Stomach (tissue), 9 donors: ENCODE results near the gene ZNF133. TPM values are rescaled to one million over a fixed set of nuclear protein-coding genes. Genes with fewer than 3 reads are reported as not detected.

ENCODE experiments used
- DNase-seq, 2 donors: peaks; one replicate each; pipeline versions ENCODE4 v3.0.0 to v3.0.0-alpha.2; 2013 to 2019
- H3K27ac ChIP-seq, 5 donors: fragments of 200-600 bp in 4 of 5; sonication (generic) in 4 of 5; one replicate each; pipeline ENCODE4 v1.5.1; 2013 to 2019; ENCODE audit warnings: mild to moderate bottlenecking in 1 of 5, moderate library complexity in 1 of 5
- H3K27me3 ChIP-seq, 3 donors: fragments of 200-600 bp; sonication (generic); one replicate each; pipeline ENCODE4 v1.5.1; 2017 to 2019; ENCODE audit warnings: mixed run types in 1 of 3
- H3K36me3 ChIP-seq, 4 donors: fragments of 200-600 bp; sonication (generic); 1 replicate in 3 of 4; 2 replicates in 1 of 4; pipeline ENCODE4 v1.5.1; 2016 to 2019
- H3K4me1 ChIP-seq, 4 donors: fragments of 200-600 bp; sonication (generic); one replicate each; pipeline ENCODE4 v1.5.1; 2016 to 2019
- H3K4me3 ChIP-seq, 4 donors: fragments of 200-600 bp; sonication (generic) in 3 of 4; one replicate each; pipeline ENCODE4 v1.5.1; 2016 to 2019; ENCODE audit warnings: mild to moderate bottlenecking in 1 of 4
- H3K9me3 ChIP-seq, 4 donors: fragments of 200-600 bp; sonication (generic); one replicate each; pipeline ENCODE4 v1.5.1; 2016 to 2019
- CTCF ChIP-seq, 7 experiments: fragments of 450-650 bp in 4 of 7; fragments of 200-600 bp in 3 of 7; sonication (generic) in 3 of 7; IDR thresholded peaks; one replicate each; pipeline ENCODE4 v1.5.1; 2016 to 2019; ENCODE audit warnings: antibody characterized with exemption in 7 of 7, control low read depth in 2 of 7, mild to moderate bottlenecking in 1 of 7
- EP300 ChIP-seq: sonication (generic); formaldehyde crosslinking; IDR thresholded peaks from one replicate; pipeline ENCODE4 v1.6.1; 2017; ENCODE audit warnings: antibody characterized with exemption
- POLR2A ChIP-seq, 4 donors: fragments of 450-650 bp; IDR thresholded peaks; one replicate each; pipeline ENCODE4 v1.6.1; 2016; ENCODE audit warnings: antibody characterized with exemption in 4 of 4, control low read depth in 2 of 4, mild to moderate bottlenecking in 1 of 4, moderate library complexity in 1 of 4
- POLR2AphosphoS5 ChIP-seq, 3 donors: sonication (generic); formaldehyde crosslinking; IDR thresholded peaks; one replicate each; pipeline ENCODE4 v1.6.1; 2016; ENCODE audit warnings: antibody characterized with exemption in 3 of 3
- WGBS, 5 donors: extraction: QIAGEN DNeasy Blood & Tissue Kit in 3 of 5; methylation state at CpG; one replicate each; pipeline versions ENCODE4 v1.1.5 to v1.1.7; 2013 to 2018; 5-methylcytosine and 5-hydroxymethylcytosine counted together
- intact Hi-C: fragments of 100-400 bp; cut with DNase I; formaldehyde crosslinking; loops from one replicate; pipeline ENCODE4 v1.15.1; 2023; ENCODE audit warnings: low total_unique reads
- polyA plus RNA-seq, 3 donors: library from polyadenylated mRNA; stranded (reverse); fragments of 200-250 nt; gene quantifications; one replicate each; pipeline ENCODE4 v1.2.3, GENCODE V29; 2013
- total RNA-seq, 5 donors: library from RNA; depleted of rRNA; stranded (reverse); fragments of >200 nt; gene quantifications; one replicate each; pipeline versions ENCODE4 v1.1.0 to v1.2.3, GENCODE V29; 2014 to 2016
- donor health status: healthy with polysubstance abuse.
- donor health status: Bipolar disorder and iron deficiency.
- donor health status: healthy.

Gene ZNF133
- total and polyA plus RNA-seq, 8 donors: 3.5 to 48.2 (median 13.9) TPM

GRCh38 chr20:18287546-18287914, 797 bp upstream of the ZNF133 start:
- Histone ChIP-seq H3K27me3 (peaks cover 0 to 22% (median 0%) of the 10 kb centered on the region in 3 donors), H3K27ac (peak overlapping the region; percentile 92 to 98 (median 96)), H3K4me3 (peak overlapping the region; percentile 82 to 96 (median 86)), H3K4me1 (peaks cover 9 to 27% (median 18%) of the 10 kb centered on the region in 4 donors), H3K9me3 (peaks cover 7 to 27% (median 20%) of the 10 kb centered on the region in 4 donors), H3K36me3 (peaks cover 0 to 12% (median 10%) of the 10 kb centered on the region in 4 donors)
- WGBS, 5 donors: 5 to 12% (median 6%) methylated on average over 10 to 11 of the region's 11 CpGs
- TF ChIP-seq EP300: no peak
- no peak for TF ChIP-seq POLR2AphosphoS5 (IDR thresholded peaks at IDR 0.05)
- DNase-seq: no peak
- intact Hi-C loops: no loop called here

- H3K27ac ChIP-seq: peak overlapping the region; percentile 92 to 98 (median 96)
- 1 to 6% (median 4%) methylated on average over 8 to 19 of the region's 19 CpGs for WGBS, 5 donors
- peaks cover 7 to 27% (median 20%) of the 10 kb centered on the region in 4 donors for H3K9me3 ChIP-seq
- peak overlapping the region; percentile 82 to 96 (median 86) for H3K4me3 ChIP-seq
- peak in 1 of 2 donors; percentile 60 for DNase-seq
- H3K36me3 ChIP-seq: peaks cover 0 to 21% (median 17%) of the 10 kb centered on the region in 4 donors
- TF ChIP-seq CTCF (IDR thresholded peaks at IDR 0.05) (no peak), EP300 (no peak), POLR2A (IDR thresholded peaks at IDR 0.05) (no peak), POLR2AphosphoS5 (IDR thresholded peaks at IDR 0.05) (no peak)
- H3K27me3 ChIP-seq: peaks cover 0 to 12% (median 0%) of the 10 kb centered on the region in 3 donors
- H3K4me1 ChIP-seq: peaks cover 9 to 27% (median 18%) of the 10 kb centered on the region in 4 donors
- intact Hi-C loops: no loop called here
These were observed 481 bp downstream of the ZNF133 start for GRCh38 chr20:18288749-18289267.

- Histone ChIP-seq H3K27me3 (peaks cover 0 to 12% (median 0%) of the 10 kb centered on the region in 3 donors), H3K9me3 (peaks cover 7 to 23% (median 18%) of the 10 kb centered on the region in 4 donors), H3K36me3 (peaks cover 0 to 21% (median 17%) of the 10 kb centered on the region in 4 donors), H3K27ac (no peak overlapping the region), H3K4me1 (peaks cover 9 to 27% (median 18%) of the 10 kb centered on the region in 4 donors), H3K4me3 (peak overlapping the region; percentile 82 to 96 (median 86))
- TF ChIP-seq POLR2AphosphoS5 (IDR thresholded peaks at IDR 0.05) (no peak), CTCF (IDR thresholded peaks at IDR 0.05) (no peak), EP300 (no peak), POLR2A (IDR thresholded peaks at IDR 0.05) (no peak)
- 66 to 81% (median 74%) methylated on average over 6 of the region's 6 CpGs for WGBS, 5 donors
- DNase-seq: no peak
- intact Hi-C loops: no loop called here
These were observed 979 bp downstream of the ZNF133 start for GRCh38 chr20:18289306-18289705.

GRCh38 chr20:18299364-18299763, 11.0 kb downstream of the ZNF133 start:
- Histone ChIP-seq H3K4me3 (no peak overlapping the region), H3K27me3 (no peaks in the 10 kb centered on the region), H3K4me1 (no peaks in the 10 kb centered on the region), H3K36me3 (peaks cover 8 to 25% (median 11%) of the 10 kb centered on the region in 4 donors), H3K9me3 (no peaks in the 10 kb centered on the region), H3K27ac (no peak overlapping the region)
- WGBS, 5 donors: 91 to 100% (median 99%) methylated on average over 3 of the region's 3 CpGs
- no peak for DNase-seq
- TF ChIP-seq EP300 (no peak), CTCF (IDR thresholded peaks at IDR 0.05) (no peak)
- intact Hi-C loops: no loop called here

GRCh38 chr20:18304618-18305017, 16.3 kb downstream of the ZNF133 start:
- Histone ChIP-seq H3K27me3 (no peaks in the 10 kb centered on the region), H3K27ac (no peak overlapping the region), H3K4me3 (no peak overlapping the region), H3K36me3 (peaks cover 4 to 44% (median 35%) of the 10 kb centered on the region in 4 donors), H3K9me3 (no peaks in the 10 kb centered on the region), H3K4me1 (no peaks in the 10 kb centered on the region)
- DNase-seq: no peak
- TF ChIP-seq CTCF (IDR thresholded peaks at IDR 0.05) (peak in 1 of 7 experiments; percentile 7), POLR2A (IDR thresholded peaks at IDR 0.05) (no peak)
- WGBS, 5 donors: 93 to 100% (median 96%) methylated on average over 1 of the region's 1 CpG
- intact Hi-C loops: no loop called here
